Astrocyte (in vitro differentiated cells and primary cell): ENCODE results near the gene HOMER1. TPM values are rescaled to one million over a fixed set of nuclear protein-coding genes. Genes with fewer than 3 reads are reported as not detected.

ENCODE experiments used
- DNase-seq: peaks from one replicate; pipeline ENCODE4 v3.0.0-alpha.2; 2010; ENCODE audit warnings: low read depth
- FAIRE-seq: peaks from 2 replicates; lab custom pipeline; 2011; peaks lifted over from hg19 to GRCh38; lab: Jason Lieb, UNC
- H2AFZ ChIP-seq: 2 replicates; pipeline ENCODE4 v1.6.0; 2012; ENCODE audit warnings: low read depth, low read length, inconsistent platforms
- H3K27ac ChIP-seq: 2 replicates; pipeline ENCODE4 v1.5.1; 2011; ENCODE audit warnings: low read depth, low read length, inconsistent platforms
- H3K27me3 ChIP-seq: 2 replicates; pipeline ENCODE4 v1.6.0; 2011; ENCODE audit warnings: low read length, inconsistent platforms; ENCODE audit not compliant: insufficient read depth
- H3K36me3 ChIP-seq: 2 replicates; pipeline ENCODE4 v1.5.1; 2011; ENCODE audit warnings: low read length, inconsistent platforms; ENCODE audit not compliant: insufficient read depth
- H3K4me1 ChIP-seq: 2 replicates; pipeline ENCODE4 v1.5.1; 2011; ENCODE audit warnings: low read length, inconsistent platforms; ENCODE audit not compliant: insufficient read depth
- H3K4me2 ChIP-seq: 2 replicates; pipeline ENCODE4 v1.6.0; 2012; ENCODE audit warnings: low read length, inconsistent platforms
- H3K4me3 ChIP-seq: 2 replicates; pipeline ENCODE4 v1.5.1; 2011; ENCODE audit warnings: low read depth, mild to moderate bottlenecking, low read length, inconsistent platforms; ENCODE audit not compliant: insufficient read depth
- H3K79me2 ChIP-seq: 2 replicates; pipeline ENCODE4 v1.6.0; 2012; ENCODE audit warnings: mild to moderate bottlenecking, low read length, inconsistent platforms; ENCODE audit not compliant: insufficient read depth
- H3K9ac ChIP-seq: 2 replicates; pipeline ENCODE4 v1.6.0; 2012; ENCODE audit warnings: mild to moderate bottlenecking, low read length, inconsistent platforms
- H3K9me3 ChIP-seq: 2 replicates; pipeline ENCODE4 v1.5.1; 2012; ENCODE audit warnings: low read depth, mild to moderate bottlenecking, low read length, inconsistent platforms; ENCODE audit not compliant: insufficient read depth
- H4K20me1 ChIP-seq: 2 replicates; pipeline ENCODE4 v1.6.0; 2012; ENCODE audit warnings: low read length, inconsistent platforms; ENCODE audit not compliant: insufficient read depth
- H3K27ac Mint-ChIP-seq: one replicate; pipeline ENCODE4 v1.8.0; 2021; ENCODE audit warnings: mild to moderate bottlenecking, mixed read lengths; ENCODE audit not compliant: unreplicated experiment
- H3K27me3 Mint-ChIP-seq: one replicate; pipeline ENCODE4 v1.8.0; 2021; ENCODE audit warnings: low read depth, mixed read lengths; ENCODE audit not compliant: unreplicated experiment
- H3K36me3 Mint-ChIP-seq: one replicate; pipeline ENCODE4 v1.8.0; 2021; ENCODE audit warnings: low read depth, mixed read lengths; ENCODE audit not compliant: unreplicated experiment
- H3K4me1 Mint-ChIP-seq: one replicate; pipeline ENCODE4 v1.8.0; 2021; ENCODE audit warnings: low read depth, mixed read lengths; ENCODE audit not compliant: unreplicated experiment
- H3K4me3 Mint-ChIP-seq: one replicate; pipeline ENCODE4 v1.8.0; 2021; ENCODE audit warnings: mild to moderate bottlenecking, moderate library complexity, mixed read lengths; ENCODE audit not compliant: unreplicated experiment
- H3K9me3 Mint-ChIP-seq: one replicate; pipeline ENCODE4 v1.8.0; 2021; ENCODE audit warnings: mild to moderate bottlenecking, mixed read lengths; ENCODE audit not compliant: unreplicated experiment
- EZH2 ChIP-seq: IDR thresholded peaks from 2 replicates; pipeline ENCODE4 v1.6.1; 2012; ENCODE audit warnings: mild to moderate bottlenecking, low read length, inconsistent platforms; ENCODE audit not compliant: insufficient read depth
- total RNA-seq: library from RNA; stranded (reverse); gene quantifications from 2 replicates; pipeline ENCODE4 v1.2.1, GENCODE V29; 2021
- TF ChIP-seq, protein P1 (sequence below): IDR thresholded peaks from 2 replicates; pipeline ENCODE4 v1.5.1; 2011; ENCODE audit warnings: low read depth, mild to moderate bottlenecking, inconsistent platforms, low read length, moderate library complexity; ENCODE audit not compliant: insufficient read depth

HOMER1 gene
- total RNA-seq, 1 donor from 2014 or later: 26.9 TPM

DNA sequence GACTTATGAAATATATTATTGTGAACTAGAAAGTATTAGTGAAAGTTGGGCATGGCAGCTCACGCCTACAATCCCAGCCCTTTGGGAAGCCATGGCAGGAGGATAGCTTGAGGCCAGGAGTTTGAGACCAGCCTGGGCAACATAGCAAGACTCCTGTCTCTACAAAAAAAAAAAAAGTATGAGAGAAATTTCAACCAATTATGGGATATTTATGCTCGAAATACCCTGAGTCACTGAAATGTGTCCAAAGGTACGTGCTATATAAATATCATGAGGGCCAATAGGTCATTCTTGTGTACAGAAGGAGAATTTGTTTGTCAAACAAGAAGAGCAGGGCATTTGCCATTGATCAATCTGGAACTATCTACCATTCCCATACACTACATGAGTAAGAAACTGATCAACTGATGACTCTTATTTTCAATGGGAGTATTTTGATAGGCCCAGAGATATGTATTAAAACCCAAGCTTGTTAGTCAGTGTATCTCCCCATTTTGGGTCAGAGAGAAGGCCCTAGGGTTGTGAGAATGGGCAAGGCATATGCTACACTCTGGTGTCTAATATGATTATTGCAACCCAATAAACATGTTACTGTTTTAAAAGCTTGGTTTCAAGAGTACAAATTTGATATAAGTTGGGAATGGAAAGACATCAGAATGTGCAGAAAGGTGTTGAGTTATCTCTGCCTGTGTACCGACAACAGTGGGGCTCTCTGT lies 21.7 kb upstream of the HOMER1 start:
- FAIRE-seq (no peak), DNase-seq (no peak)
- Histone ChIP-seq H3K27me3 (no peaks in the 10 kb centered on the region), H3K4me3 (no peak overlapping the region), H3K4me1 (no peaks in the 10 kb centered on the region), H2AFZ (no peak overlapping the region), H4K20me1 (no peaks in the 10 kb centered on the region), H3K36me3 (no peaks in the 10 kb centered on the region), H3K79me2 (no peaks in the 10 kb centered on the region), H3K27ac (no peak overlapping the region), H3K4me2 (no peak overlapping the region), H3K9ac (no peak overlapping the region), H3K9me3 (no peaks in the 10 kb centered on the region)
- no peaks in the 10 kb centered on the region for H3K27me3 Mint-ChIP-seq
- H3K4me3 Mint-ChIP-seq: no peak overlapping the region
- TF ChIP-seq, protein P1, sequence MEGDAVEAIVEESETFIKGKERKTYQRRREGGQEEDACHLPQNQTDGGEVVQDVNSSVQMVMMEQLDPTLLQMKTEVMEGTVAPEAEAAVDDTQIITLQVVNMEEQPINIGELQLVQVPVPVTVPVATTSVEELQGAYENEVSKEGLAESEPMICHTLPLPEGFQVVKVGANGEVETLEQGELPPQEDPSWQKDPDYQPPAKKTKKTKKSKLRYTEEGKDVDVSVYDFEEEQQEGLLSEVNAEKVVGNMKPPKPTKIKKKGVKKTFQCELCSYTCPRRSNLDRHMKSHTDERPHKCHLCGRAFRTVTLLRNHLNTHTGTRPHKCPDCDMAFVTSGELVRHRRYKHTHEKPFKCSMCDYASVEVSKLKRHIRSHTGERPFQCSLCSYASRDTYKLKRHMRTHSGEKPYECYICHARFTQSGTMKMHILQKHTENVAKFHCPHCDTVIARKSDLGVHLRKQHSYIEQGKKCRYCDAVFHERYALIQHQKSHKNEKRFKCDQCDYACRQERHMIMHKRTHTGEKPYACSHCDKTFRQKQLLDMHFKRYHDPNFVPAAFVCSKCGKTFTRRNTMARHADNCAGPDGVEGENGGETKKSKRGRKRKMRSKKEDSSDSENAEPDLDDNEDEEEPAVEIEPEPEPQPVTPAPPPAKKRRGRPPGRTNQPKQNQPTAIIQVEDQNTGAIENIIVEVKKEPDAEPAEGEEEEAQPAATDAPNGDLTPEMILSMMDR: no peak
- no peak for TF ChIP-seq EZH2
- H3K27ac Mint-ChIP-seq: no peak overlapping the region
- H3K4me1 Mint-ChIP-seq: no peaks in the 10 kb centered on the region
- H3K9me3 Mint-ChIP-seq: no peaks in the 10 kb centered on the region
- H3K36me3 Mint-ChIP-seq: no peaks in the 10 kb centered on the region

DNA sequence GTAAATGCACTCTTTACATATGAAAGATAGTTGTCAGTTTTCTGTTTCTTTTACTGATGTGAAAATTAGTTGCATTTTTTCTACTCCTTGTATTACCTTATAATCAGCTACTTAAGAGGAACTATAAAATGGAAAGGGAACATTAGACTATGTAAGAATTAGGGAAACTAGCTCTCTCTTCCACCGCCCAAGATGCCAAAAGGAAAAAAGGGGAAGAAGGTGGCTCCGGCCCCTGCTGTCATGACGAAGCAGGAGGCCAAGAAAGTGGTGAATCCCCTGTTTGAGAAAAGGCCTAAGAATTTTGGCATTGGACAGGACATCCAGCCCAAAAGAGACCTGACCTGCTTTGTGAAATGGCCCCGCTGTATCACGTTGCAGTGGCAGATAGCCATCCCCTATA lies 15.2 kb upstream of the HOMER1 start:
- no peak overlapping the region for H3K4me3 Mint-ChIP-seq

More for the DNA sequence above, 15.2 kb upstream of the HOMER1 start:
- no peaks in the 10 kb centered on the region for H3K9me3 Mint-ChIP-seq
- Histone ChIP-seq H3K4me2 (no peak overlapping the region), H3K4me3 (no peak overlapping the region), H3K4me1 (no peaks in the 10 kb centered on the region), H3K36me3 (no peaks in the 10 kb centered on the region), H3K9me3 (peaks cover 3% of the 10 kb centered on the region), H4K20me1 (no peaks in the 10 kb centered on the region), H3K27me3 (no peaks in the 10 kb centered on the region), H3K9ac (no peak overlapping the region), H2AFZ (no peak overlapping the region), H3K79me2 (no peaks in the 10 kb centered on the region), H3K27ac (no peak overlapping the region)
- H3K27me3 Mint-ChIP-seq: no peaks in the 10 kb centered on the region
- no peaks in the 10 kb centered on the region for H3K36me3 Mint-ChIP-seq
- FAIRE-seq (no peak), DNase-seq (no peak)
- TF ChIP-seq, protein P1: no peak
- no peak for TF ChIP-seq EZH2
- no peaks in the 10 kb centered on the region for H3K4me1 Mint-ChIP-seq
- H3K27ac Mint-ChIP-seq: no peak overlapping the region
